H1 (cell line): ENCODE measurements around the gene PPP2R3C. TPM values are rescaled to one million over a fixed set of nuclear protein-coding genes. Genes with fewer than 3 reads are reported as not detected.

Experiments used
- ASH2L ChIP-seq: fragments of 200-600, 300-600 bp; sonication (generic); IDR thresholded peaks from one replicate; pipeline ENCODE4 v1.7.1; 2017; ENCODE audit warnings: low read length
- BACH1 ChIP-seq: IDR thresholded peaks from 2 replicates; pipeline ENCODE4 v1.6.1; 2012; ENCODE audit warnings: low read length, improper control_type of control experiment
- EP300 ChIP-seq, 2 experiments: IDR thresholded peaks; 1 replicate in 1 of 2; 2 replicates in 1 of 2; pipeline ENCODE4 v1.6.1; 2011 to 2012; ENCODE audit warnings: low read depth in 2 of 2, low read length in 2 of 2, mild to moderate bottlenecking in 2 of 2, borderline replicate concordance in 1 of 2, inconsistent platforms in 1 of 2, moderate library complexity in 1 of 2
- EZH2 ChIP-seq: fragments of 200-600 bp; sonication (generic); IDR thresholded peaks from 2 replicates; pipeline ENCODE4 v1.7.1; 2012; ENCODE audit warnings: low read depth, mild to moderate bottlenecking, moderate library complexity, low read length, inconsistent platforms; ENCODE audit not compliant: severe bottlenecking
- JUN ChIP-seq: IDR thresholded peaks from 2 replicates; pipeline ENCODE4 v1.6.1; 2011; ENCODE audit warnings: low read depth, mild to moderate bottlenecking, improper control_type of control experiment, low read length
- KDM1A ChIP-seq: fragments of 200-600, 300-600 bp; sonication (generic); IDR thresholded peaks from 2 replicates; pipeline ENCODE4 v1.7.1; 2016; ENCODE audit warnings: mild to moderate bottlenecking, low read length, borderline replicate concordance
- POU5F1 ChIP-seq: IDR thresholded peaks from 2 replicates; pipeline ENCODE4 v1.6.1; 2011; ENCODE audit warnings: low read depth, mild to moderate bottlenecking, low read length, moderate library complexity
- RBBP5 ChIP-seq: IDR thresholded peaks from 2 replicates; pipeline ENCODE4 v1.7.1; 2012; ENCODE audit warnings: low read depth, mild to moderate bottlenecking, inconsistent platforms, low read length, moderate library complexity, borderline replicate concordance
- SP4 ChIP-seq: IDR thresholded peaks from 2 replicates; pipeline ENCODE4 v1.6.1; 2012; ENCODE audit warnings: low read length, inconsistent platforms
- SRF ChIP-seq: IDR thresholded peaks from 2 replicates; pipeline ENCODE4 v1.6.1; 2011; ENCODE audit warnings: mild to moderate bottlenecking, low read depth, low read length, moderate library complexity
- TBP ChIP-seq: IDR thresholded peaks from 2 replicates; pipeline ENCODE4 v1.6.1; 2011; ENCODE audit warnings: low read depth, low read length, improper control_type of control experiment
- TCF12 ChIP-seq: IDR thresholded peaks from 2 replicates; pipeline ENCODE4 v1.6.1; 2011; ENCODE audit warnings: low read depth, mild to moderate bottlenecking, low read length
- polyA plus RNA-seq, 7 experiments: library from polyadenylated mRNA; depleted of rRNA in 3 of 7; stranded (reverse) in 5 of 7; unstranded in 2 of 7; fragments of >200 nt in 5 of 7; fragments of 200-250 nt in 2 of 7; gene quantifications; 1 replicate in 5 of 7; 2 replicates in 1 of 7; 4 replicates in 1 of 7; pipeline versions ENCODE4 v1.2.1 to v1.2.3, GENCODE V29; 2011 to 2013; ENCODE audit warnings: missing spikeins in 2 of 7, mixed read lengths in 2 of 7
- total RNA-seq: library from RNA; stranded (reverse); fragmentation: NEBNext Ultra II Directional; extraction: Animal tissue kit (Norgen Biotek cat#: 25700); gene quantifications from 2 replicates; pipeline ENCODE4 v1.2.1, GENCODE V29; 2021
- TF ChIP-seq, protein P1 (sequence below): fragments of 300-600 bp; sonication (generic); IDR thresholded peaks from 2 replicates; pipeline ENCODE4 v1.7.1; 2012; ENCODE audit warnings: low read length, moderate library complexity, mild to moderate bottlenecking, inconsistent platforms; ENCODE audit not compliant: insufficient replicate concordance

Gene PPP2R3C
- total and polyA plus RNA-seq, 2 of the 8 experiments (the other 6 are each of a cell fraction or from before 2014, with no cell fraction given): 7.1 to 26.7 TPM

DNA sequence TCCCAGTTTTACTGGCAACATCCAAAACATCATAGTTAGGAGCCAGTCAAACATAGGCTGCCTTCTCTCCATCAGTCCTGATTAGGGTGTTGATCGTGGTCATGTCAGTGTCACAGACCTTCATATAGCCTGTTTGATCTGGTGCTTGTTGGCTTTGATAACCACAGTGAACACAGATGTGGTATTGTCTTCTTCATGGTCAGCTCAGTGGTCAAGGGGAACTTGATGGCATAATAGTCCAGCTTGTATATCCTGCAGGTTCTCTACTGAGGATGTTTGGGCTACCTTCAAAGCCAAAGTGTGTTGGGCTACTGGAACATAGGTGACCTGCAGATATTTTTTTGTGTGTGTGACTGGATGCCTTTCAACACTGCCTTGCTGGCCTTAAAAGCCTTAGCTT lies 22.2 kb upstream of the PPP2R3C start (continued):
- TF ChIP-seq, protein P1, sequence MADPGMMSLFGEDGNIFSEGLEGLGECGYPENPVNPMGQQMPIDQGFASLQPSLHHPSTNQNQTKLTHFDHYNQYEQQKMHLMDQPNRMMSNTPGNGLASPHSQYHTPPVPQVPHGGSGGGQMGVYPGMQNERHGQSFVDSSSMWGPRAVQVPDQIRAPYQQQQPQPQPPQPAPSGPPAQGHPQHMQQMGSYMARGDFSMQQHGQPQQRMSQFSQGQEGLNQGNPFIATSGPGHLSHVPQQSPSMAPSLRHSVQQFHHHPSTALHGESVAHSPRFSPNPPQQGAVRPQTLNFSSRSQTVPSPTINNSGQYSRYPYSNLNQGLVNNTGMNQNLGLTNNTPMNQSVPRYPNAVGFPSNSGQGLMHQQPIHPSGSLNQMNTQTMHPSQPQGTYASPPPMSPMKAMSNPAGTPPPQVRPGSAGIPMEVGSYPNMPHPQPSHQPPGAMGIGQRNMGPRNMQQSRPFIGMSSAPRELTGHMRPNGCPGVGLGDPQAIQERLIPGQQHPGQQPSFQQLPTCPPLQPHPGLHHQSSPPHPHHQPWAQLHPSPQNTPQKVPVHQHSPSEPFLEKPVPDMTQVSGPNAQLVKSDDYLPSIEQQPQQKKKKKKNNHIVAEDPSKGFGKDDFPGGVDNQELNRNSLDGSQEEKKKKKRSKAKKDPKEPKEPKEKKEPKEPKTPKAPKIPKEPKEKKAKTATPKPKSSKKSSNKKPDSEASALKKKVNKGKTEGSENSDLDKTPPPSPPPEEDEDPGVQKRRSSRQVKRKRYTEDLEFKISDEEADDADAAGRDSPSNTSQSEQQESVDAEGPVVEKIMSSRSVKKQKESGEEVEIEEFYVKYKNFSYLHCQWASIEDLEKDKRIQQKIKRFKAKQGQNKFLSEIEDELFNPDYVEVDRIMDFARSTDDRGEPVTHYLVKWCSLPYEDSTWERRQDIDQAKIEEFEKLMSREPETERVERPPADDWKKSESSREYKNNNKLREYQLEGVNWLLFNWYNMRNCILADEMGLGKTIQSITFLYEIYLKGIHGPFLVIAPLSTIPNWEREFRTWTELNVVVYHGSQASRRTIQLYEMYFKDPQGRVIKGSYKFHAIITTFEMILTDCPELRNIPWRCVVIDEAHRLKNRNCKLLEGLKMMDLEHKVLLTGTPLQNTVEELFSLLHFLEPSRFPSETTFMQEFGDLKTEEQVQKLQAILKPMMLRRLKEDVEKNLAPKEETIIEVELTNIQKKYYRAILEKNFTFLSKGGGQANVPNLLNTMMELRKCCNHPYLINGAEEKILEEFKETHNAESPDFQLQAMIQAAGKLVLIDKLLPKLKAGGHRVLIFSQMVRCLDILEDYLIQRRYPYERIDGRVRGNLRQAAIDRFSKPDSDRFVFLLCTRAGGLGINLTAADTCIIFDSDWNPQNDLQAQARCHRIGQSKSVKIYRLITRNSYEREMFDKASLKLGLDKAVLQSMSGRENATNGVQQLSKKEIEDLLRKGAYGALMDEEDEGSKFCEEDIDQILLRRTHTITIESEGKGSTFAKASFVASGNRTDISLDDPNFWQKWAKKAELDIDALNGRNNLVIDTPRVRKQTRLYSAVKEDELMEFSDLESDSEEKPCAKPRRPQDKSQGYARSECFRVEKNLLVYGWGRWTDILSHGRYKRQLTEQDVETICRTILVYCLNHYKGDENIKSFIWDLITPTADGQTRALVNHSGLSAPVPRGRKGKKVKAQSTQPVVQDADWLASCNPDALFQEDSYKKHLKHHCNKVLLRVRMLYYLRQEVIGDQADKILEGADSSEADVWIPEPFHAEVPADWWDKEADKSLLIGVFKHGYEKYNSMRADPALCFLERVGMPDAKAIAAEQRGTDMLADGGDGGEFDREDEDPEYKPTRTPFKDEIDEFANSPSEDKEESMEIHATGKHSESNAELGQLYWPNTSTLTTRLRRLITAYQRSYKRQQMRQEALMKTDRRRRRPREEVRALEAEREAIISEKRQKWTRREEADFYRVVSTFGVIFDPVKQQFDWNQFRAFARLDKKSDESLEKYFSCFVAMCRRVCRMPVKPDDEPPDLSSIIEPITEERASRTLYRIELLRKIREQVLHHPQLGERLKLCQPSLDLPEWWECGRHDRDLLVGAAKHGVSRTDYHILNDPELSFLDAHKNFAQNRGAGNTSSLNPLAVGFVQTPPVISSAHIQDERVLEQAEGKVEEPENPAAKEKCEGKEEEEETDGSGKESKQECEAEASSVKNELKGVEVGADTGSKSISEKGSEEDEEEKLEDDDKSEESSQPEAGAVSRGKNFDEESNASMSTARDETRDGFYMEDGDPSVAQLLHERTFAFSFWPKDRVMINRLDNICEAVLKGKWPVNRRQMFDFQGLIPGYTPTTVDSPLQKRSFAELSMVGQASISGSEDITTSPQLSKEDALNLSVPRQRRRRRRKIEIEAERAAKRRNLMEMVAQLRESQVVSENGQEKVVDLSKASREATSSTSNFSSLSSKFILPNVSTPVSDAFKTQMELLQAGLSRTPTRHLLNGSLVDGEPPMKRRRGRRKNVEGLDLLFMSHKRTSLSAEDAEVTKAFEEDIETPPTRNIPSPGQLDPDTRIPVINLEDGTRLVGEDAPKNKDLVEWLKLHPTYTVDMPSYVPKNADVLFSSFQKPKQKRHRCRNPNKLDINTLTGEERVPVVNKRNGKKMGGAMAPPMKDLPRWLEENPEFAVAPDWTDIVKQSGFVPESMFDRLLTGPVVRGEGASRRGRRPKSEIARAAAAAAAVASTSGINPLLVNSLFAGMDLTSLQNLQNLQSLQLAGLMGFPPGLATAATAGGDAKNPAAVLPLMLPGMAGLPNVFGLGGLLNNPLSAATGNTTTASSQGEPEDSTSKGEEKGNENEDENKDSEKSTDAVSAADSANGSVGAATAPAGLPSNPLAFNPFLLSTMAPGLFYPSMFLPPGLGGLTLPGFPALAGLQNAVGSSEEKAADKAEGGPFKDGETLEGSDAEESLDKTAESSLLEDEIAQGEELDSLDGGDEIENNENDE: no peak
- TF ChIP-seq TCF12: no peak
- TF ChIP-seq SP4: no peak
- no peak for TF ChIP-seq SRF
- no peak for TF ChIP-seq TBP
- TF ChIP-seq EZH2: no peak
- no peak for TF ChIP-seq POU5F1
- TF ChIP-seq KDM1A: no peak
- TF ChIP-seq BACH1: no peak
- no peak for TF ChIP-seq JUN
- no peak for TF ChIP-seq RBBP5
- TF ChIP-seq ASH2L: no peak
- TF ChIP-seq EP300 (IDR thresholded peaks at IDR 0.05; ENCODE audit: borderline replicate concordance in 1 of 2, low read depth in 2 of 2, low read length in 2 of 2): no peak
